Adrenal gland (tissue), 12 donors: ENCODE measurements around the gene EDARADD. TPM values are rescaled to one million over a fixed set of nuclear protein-coding genes. Genes with fewer than 3 reads are reported as not detected.

Experiments used
- DNase-seq, 7 donors: peaks; one replicate each; pipeline ENCODE4 v3.0.0-alpha.2; 2019 to 2020
- H3K27ac ChIP-seq, 5 donors: fragments of 200-600 bp; sonication (generic) in 4 of 5; 1 replicate in 3 of 5; 2 replicates in 2 of 5; pipeline versions ENCODE4 v1.5.1 to v1.8.0; 2016 to 2020; ENCODE audit warnings: mild to moderate bottlenecking in 1 of 5
- H3K27me3 ChIP-seq: fragments of 200-600 bp; 2 replicates; pipeline ENCODE4 v1.8.0; 2021
- H3K36me3 ChIP-seq, 2 donors: fragments of 200-600 bp; replicated peaks in 1 of 2; 1 replicate in 1 of 2; 2 replicates in 1 of 2; pipeline versions ENCODE4 v1.5.1 to v1.8.0; 2018 to 2022
- H3K4me1 ChIP-seq, 2 donors: fragments of 200-600 bp; replicated peaks in 1 of 2; 1 replicate in 1 of 2; 2 replicates in 1 of 2; pipeline versions ENCODE4 v1.5.1 to v1.8.0; 2018 to 2021
- H3K4me3 ChIP-seq, 4 donors: fragments of 200-600 bp; sonication (generic) in 3 of 4; one replicate each; pipeline ENCODE4 v1.5.1; 2016 to 2018
- H3K9me3 ChIP-seq, 3 donors: fragments of 200-600 bp; sonication (generic) in 1 of 3; replicated peaks in 1 of 3; 1 replicate in 2 of 3; 2 replicates in 1 of 3; pipeline versions ENCODE4 v1.5.1 to v1.8.0; 2016 to 2021
- POLR2A ChIP-seq, 2 donors: fragments of 450-650 bp; IDR thresholded peaks; one replicate each; pipeline ENCODE4 v1.6.1; 2017; ENCODE audit warnings: antibody characterized with exemption in 2 of 2, mild to moderate bottlenecking in 2 of 2, moderate library complexity in 1 of 2
- WGBS, 4 donors: extraction: QIAGEN DNeasy Blood & Tissue Kit in 2 of 4; methylation state at CpG; one replicate each; pipeline versions ENCODE4 v1.1.5 to v1.1.7; 2013 to 2017; 5-methylcytosine and 5-hydroxymethylcytosine counted together
- intact Hi-C, 2 donors: fragments of 100-400 bp; cut with DNase I; formaldehyde crosslinking; loops; one replicate each; pipeline versions ENCODE4 v1.14.1 to v1.15.0; 2022 to 2023
- polyA plus RNA-seq, 3 donors: library from polyadenylated mRNA; stranded (reverse); fragments of 200-250 nt in 2 of 3; fragments of 350-450 nt in 1 of 3; fragmentation: Illumina TruSeq in 1 of 3; extraction: RNeasy Lipid Tissue Mini Kit (QIAGEN cat#74804) in 1 of 3; gene quantifications; one replicate each; pipeline ENCODE4 v1.2.3, GENCODE V29; 2013 to 2014
- total RNA-seq, 9 donors: library from RNA; depleted of rRNA in 4 of 9; stranded (reverse); fragments of >200 nt in 4 of 9; fragments of 120-200 nt in 1 of 9; fragmentation: NEBNext Ultra II Directional in 1 of 9; extraction: Animal tissue kit (Norgen Biotek cat#: 25700) in 1 of 9; gene quantifications; one replicate each; pipeline versions ENCODE4 v1.1.0 to v1.2.4, GENCODE V29; 2013 to 2023
- TF ChIP-seq, protein P1 (sequence below), 6 experiments: fragments of 450-650 bp in 4 of 6; fragments of 200-600 bp in 2 of 6; sonication (generic) in 1 of 6; IDR thresholded peaks; 1 replicate in 5 of 6; 2 replicates in 1 of 6; pipeline versions ENCODE4 v1.5.1 to v1.8.0; 2016 to 2021; ENCODE audit warnings: antibody characterized with exemption in 6 of 6, mild to moderate bottlenecking in 2 of 6, moderate library complexity in 1 of 6
- donor health status: healthy with polysubstance abuse.
- donor health status: Bipolar disorder and iron deficiency.
- donor health status: DM: yes; HTN: yes; CAD: no.
- donor health status: DM: no; HTN: no; CAD: no.
- donor health status: DM: no; HTN: no; CAD: no.
- donor health status: DM: yes; HTN: yes; CAD: no.

Gene EDARADD
- total and polyA plus RNA-seq, 12 donors, result 0.03 to 1.2 (median 0.27) TPM; not detected in 1

DNA sequence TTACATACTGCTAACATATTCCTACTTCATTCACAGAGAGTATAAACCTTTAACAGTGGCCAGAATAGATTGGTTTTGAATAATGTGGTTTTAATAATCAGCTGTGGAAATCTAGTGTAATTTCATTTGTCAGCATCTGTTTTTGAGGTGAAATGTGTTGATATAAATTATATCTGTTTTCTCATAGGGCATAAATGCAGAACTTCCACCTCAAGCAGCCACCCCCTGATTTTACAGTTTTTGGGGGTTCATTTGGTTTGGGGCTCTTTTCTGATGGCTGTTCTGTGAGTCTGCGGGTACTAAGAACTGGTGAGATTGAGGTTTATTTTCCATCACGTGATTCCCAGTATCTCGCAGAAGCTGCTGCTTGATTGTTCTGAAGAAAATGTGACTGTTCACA is 23.2 kb downstream of the EDARADD start:
- no peaks in the 10 kb centered on the region for H3K9me3 ChIP-seq
- H3K36me3 ChIP-seq, result no peaks in the 10 kb centered on the region
- no peak for DNase-seq
- H3K27me3 ChIP-seq, result no peaks in the 10 kb centered on the region
- intact Hi-C loops, result no loop called here
- WGBS, 4 donors, result 80 to 84% (median 83%) methylated on average over 3 of the region's 3 CpGs
- no peaks in the 10 kb centered on the region for H3K4me1 ChIP-seq
- TF ChIP-seq, protein P1, sequence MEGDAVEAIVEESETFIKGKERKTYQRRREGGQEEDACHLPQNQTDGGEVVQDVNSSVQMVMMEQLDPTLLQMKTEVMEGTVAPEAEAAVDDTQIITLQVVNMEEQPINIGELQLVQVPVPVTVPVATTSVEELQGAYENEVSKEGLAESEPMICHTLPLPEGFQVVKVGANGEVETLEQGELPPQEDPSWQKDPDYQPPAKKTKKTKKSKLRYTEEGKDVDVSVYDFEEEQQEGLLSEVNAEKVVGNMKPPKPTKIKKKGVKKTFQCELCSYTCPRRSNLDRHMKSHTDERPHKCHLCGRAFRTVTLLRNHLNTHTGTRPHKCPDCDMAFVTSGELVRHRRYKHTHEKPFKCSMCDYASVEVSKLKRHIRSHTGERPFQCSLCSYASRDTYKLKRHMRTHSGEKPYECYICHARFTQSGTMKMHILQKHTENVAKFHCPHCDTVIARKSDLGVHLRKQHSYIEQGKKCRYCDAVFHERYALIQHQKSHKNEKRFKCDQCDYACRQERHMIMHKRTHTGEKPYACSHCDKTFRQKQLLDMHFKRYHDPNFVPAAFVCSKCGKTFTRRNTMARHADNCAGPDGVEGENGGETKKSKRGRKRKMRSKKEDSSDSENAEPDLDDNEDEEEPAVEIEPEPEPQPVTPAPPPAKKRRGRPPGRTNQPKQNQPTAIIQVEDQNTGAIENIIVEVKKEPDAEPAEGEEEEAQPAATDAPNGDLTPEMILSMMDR (IDR thresholded peaks at IDR 0.05), result no peak
- no peak for TF ChIP-seq POLR2A (IDR thresholded peaks at IDR 0.05)
- no peak overlapping the region for H3K4me3 ChIP-seq
- H3K27ac ChIP-seq, result no peak overlapping the region

DNA sequence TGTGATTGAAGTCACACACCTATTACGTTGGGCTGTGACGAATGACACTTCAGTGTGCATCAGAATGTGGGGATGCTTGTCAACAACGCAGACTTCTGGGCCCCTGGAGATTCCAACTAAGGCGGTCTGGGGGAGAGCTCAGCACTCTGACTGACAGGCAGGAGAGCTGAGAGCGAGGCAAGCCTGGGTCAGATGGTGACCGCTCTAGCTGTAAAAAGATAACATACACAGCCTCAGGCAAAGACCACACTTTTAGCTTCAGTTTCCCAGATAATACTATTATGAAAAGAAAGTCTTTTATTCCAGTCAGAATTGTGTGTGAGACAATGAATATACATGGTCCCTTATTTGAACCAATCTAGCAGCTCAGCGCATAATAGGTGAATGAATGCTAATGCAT is 25.4 kb downstream of the EDARADD start:
- no peaks in the 10 kb centered on the region for H3K4me1 ChIP-seq
- DNase-seq, result no peak
- H3K27me3 ChIP-seq, result no peaks in the 10 kb centered on the region
- intact Hi-C loops, result no loop called here
- no peak overlapping the region for H3K27ac ChIP-seq
- TF ChIP-seq, protein P1 (IDR thresholded peaks at IDR 0.05), result no peak
- no peak for TF ChIP-seq POLR2A (IDR thresholded peaks at IDR 0.05)
- 69 to 73% (median 72%) methylated on average over 7 of the region's 7 CpGs for WGBS, 4 donors
- no peaks in the 10 kb centered on the region for H3K9me3 ChIP-seq
- no peaks in the 10 kb centered on the region for H3K36me3 ChIP-seq
- H3K4me3 ChIP-seq, result no peak overlapping the region

DNA sequence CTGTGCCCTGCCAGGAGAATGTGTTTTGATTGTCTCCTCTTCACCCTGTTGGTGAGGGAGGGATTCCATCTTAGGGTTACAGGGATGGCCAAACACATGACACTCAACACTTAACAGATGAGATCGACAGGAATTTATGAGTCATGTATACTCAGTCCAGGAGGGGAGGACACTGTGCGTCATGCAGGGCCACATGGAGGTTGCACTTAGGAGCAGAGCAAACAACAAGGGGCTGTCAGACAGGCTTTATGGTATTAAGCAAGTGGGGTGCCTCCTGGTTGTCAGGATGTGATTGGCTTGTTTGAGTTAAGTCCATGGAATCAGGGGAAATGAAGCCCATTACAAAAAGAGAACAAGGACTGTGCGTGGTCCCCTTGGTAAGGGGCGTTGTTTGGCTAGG is 26.9 kb downstream of the EDARADD start:
- no peak for DNase-seq
- TF ChIP-seq, protein P1 (IDR thresholded peaks at IDR 0.05), result no peak
- no peak for TF ChIP-seq POLR2A (IDR thresholded peaks at IDR 0.05)
- H3K27ac ChIP-seq, result no peak overlapping the region
- no peak overlapping the region for H3K4me3 ChIP-seq
- 84 to 94% (median 88%) methylated on average over 3 to 4 of the region's 4 CpGs for WGBS, 4 donors
- intact Hi-C loops, result no loop called here
- H3K27me3 ChIP-seq, result no peaks in the 10 kb centered on the region
- no peaks in the 10 kb centered on the region for H3K36me3 ChIP-seq
- no peaks in the 10 kb centered on the region for H3K9me3 ChIP-seq
- no peaks in the 10 kb centered on the region for H3K4me1 ChIP-seq

DNA sequence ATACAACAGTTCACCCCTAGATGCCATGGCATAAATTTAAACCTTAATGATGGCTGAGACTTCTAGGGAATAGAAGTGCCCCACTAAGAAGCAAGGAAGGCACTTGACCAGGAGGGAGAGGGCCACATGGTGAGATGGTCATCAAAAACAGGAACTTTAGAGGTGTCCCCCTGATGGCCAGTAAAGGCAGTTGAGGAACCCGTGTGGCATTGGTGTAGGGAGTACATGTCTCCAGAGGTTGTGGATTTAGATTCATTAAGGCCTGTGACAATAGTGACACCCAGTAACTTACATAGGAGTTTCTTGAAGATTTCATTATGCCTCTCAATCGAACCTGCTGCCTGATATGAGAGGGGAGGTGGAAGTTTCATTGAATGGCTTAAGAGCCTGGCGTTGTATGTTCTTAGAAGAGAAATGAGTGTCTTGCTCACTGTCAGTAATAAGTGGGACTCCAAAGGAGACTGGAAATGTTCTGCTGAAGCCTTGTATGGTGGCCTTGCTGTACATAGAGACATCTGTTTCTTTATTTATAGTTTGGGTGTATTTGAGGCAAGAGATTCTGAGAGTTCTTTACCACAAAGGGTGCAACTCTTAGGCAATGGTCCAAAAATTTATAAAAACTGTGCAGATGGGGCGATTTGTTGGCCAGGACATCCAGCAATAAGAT is 27.9 kb downstream of the EDARADD start:
- no peak overlapping the region for H3K4me3 ChIP-seq
- no peaks in the 10 kb centered on the region for H3K27me3 ChIP-seq
- no peaks in the 10 kb centered on the region for H3K9me3 ChIP-seq
- no peaks in the 10 kb centered on the region for H3K36me3 ChIP-seq
- WGBS, 4 donors, result 48 to 80% (median 71%) methylated on average over 4 of the region's 4 CpGs
- no peaks in the 10 kb centered on the region for H3K4me1 ChIP-seq
- no peak for DNase-seq
- H3K27ac ChIP-seq, result no peak overlapping the region
- intact Hi-C loops, result no loop called here
- no peak for TF ChIP-seq POLR2A (IDR thresholded peaks at IDR 0.05)
- TF ChIP-seq, protein P1 (IDR thresholded peaks at IDR 0.05), result no peak
